GM19023 (cell line): ENCODE measurements around the gene TTC28.
"Not testable (repeated sequence)": the region's sequence is repeated elsewhere in the genome, so short reads cannot be mapped to it uniquely, and the experiment has no call there.

Source experiments
- ATAC-seq: cut with Tn5 transposase; IDR thresholded peaks from one replicate; pipeline ENCODE4 v1.9.1; 2021; ENCODE audit warnings: mild to moderate bottlenecking, moderate library complexity; ENCODE audit not compliant: unreplicated experiment

The TTC28 gene

GRCh38 chr22:28077166-28077565 is 602.5 kb downstream of the TTC28 start:
- ATAC-seq: no peak

- ATAC-seq: no peak
Measured at GRCh38 chr22:28075358-28075981, 604.2 kb downstream of the TTC28 start.

- ATAC-seq: no peak
Measured at GRCh38 chr22:28074526-28074925, 605.1 kb downstream of the TTC28 start.

GRCh38 chr22:28072066-28072465 is 607.6 kb downstream of the TTC28 start:
- ATAC-seq: no peak

GRCh38 chr22:28068826-28069225 is 610.8 kb downstream of the TTC28 start:
- ATAC-seq: no peak

- ATAC-seq: no peak
Measured at GRCh38 chr22:28064920-28065319, 614.7 kb downstream of the TTC28 start.

- ATAC-seq: no peak
Measured at GRCh38 chr22:28063656-28064055, 616.0 kb downstream of the TTC28 start.

GRCh38 chr22:28060594-28060993 is 619.0 kb downstream of the TTC28 start:
- ATAC-seq: not testable (repeated sequence)

- ATAC-seq: no peak
Measured at GRCh38 chr22:28058036-28058435, 621.6 kb downstream of the TTC28 start.

- no peak for ATAC-seq
Measured at GRCh38 chr22:28054819-28055208, 624.8 kb downstream of the TTC28 start.

- no peak for ATAC-seq
Measured at GRCh38 chr22:28053896-28054818, 625.5 kb downstream of the TTC28 start.

GRCh38 chr22:28052825-28053269 is 626.8 kb downstream of the TTC28 start:
- ATAC-seq: no peak

GRCh38 chr22:28051787-28052356 is 627.8 kb downstream of the TTC28 start:
- ATAC-seq: no peak

GRCh38 chr22:28051091-28051786 is 628.4 kb downstream of the TTC28 start:
- no peak for ATAC-seq

- ATAC-seq: no peak
Measured at GRCh38 chr22:28048529-28048928, 631.1 kb downstream of the TTC28 start.

GRCh38 chr22:28047740-28048139 is 631.9 kb downstream of the TTC28 start:
- ATAC-seq: no peak

GRCh38 chr22:28046100-28046499 is 633.5 kb downstream of the TTC28 start:
- ATAC-seq: no peak

- ATAC-seq: no peak
Measured at GRCh38 chr22:28044546-28045173, 635.0 kb downstream of the TTC28 start.

- ATAC-seq: no peak
Measured at GRCh38 chr22:28043266-28043665, 636.4 kb downstream of the TTC28 start.

- no peak for ATAC-seq
Measured at GRCh38 chr22:28034760-28035401, 644.8 kb downstream of the TTC28 start.
